Measurements from ENCODE around the gene SMURF1.

The SMURF1 gene

DNA sequence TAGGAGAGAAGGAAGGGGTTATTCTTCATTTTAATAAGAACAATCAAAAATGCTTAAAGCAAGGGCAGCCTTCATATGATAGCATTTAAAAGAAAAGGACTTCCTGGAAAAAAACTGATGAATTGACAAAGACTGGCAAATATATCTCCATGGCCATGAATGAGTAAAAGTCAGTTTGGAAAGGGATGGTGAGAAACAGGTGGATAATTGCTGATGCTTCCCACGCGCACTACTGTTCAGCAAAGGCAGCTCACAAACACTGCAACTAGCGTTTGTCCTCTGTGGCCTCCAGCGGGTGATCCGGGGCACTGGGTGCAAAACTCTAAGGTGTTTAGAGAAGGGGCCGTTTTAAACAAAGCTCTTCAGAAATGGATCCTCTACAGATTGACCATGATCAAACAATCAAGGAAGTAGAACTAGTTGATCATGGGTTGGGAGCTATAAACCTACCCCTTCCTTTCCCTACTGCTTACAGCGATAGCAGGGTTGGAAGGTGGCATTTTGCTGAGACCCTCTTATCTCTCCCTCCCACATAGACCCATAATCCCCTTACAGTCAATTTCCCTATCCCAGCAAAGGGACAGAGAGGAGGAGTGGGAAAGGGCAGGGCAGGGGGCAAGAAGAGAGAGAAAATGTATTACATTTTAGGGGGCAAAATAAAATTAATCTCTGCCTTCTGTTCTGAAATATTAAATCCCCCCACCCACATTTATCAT is 53.8 kb downstream of the SMURF1 start:
- Histone ChIP-seq H3K4me1 (ENCODE audit: insufficient read depth, low read length) (0 out of 2 replicates have a peak, but pooled peaks cover 4% of the 10 kb centered on the region), H3K9me3 (ENCODE audit: control insufficient read depth, insufficient read depth, low read length) (peaks cover 5% of the 10 kb centered on the region; the same call in 1 of the 2 replicates), H3K36me3 (ENCODE audit: insufficient read depth, low read length) (no peaks in the 10 kb centered on the region), H3K9ac (ENCODE audit: low read depth, low read length) (no peak overlapping the region)

GRCh38 chr7:99086944-99087343 is 57.0 kb downstream of the SMURF1 start:
- H3K9ac ChIP-seq (ENCODE audit: low read depth, low read length): no peak overlapping the region
- no peaks in the 10 kb centered on the region for H3K4me1 ChIP-seq (ENCODE audit: insufficient read depth, low read length)
- H3K36me3 ChIP-seq (ENCODE audit: insufficient read depth, low read length): no peaks in the 10 kb centered on the region
- H3K9me3 ChIP-seq (ENCODE audit: control insufficient read depth, insufficient read depth, low read length): peaks cover 5% of the 10 kb centered on the region; the same call in 1 of the 2 replicates

GRCh38 chr7:99086532-99086931 is 57.4 kb downstream of the SMURF1 start:
- Histone ChIP-seq H3K36me3 (ENCODE audit: insufficient read depth, low read length) (no peaks in the 10 kb centered on the region), H3K9ac (ENCODE audit: low read depth, low read length) (no peak overlapping the region), H3K4me1 (ENCODE audit: insufficient read depth, low read length) (no peaks in the 10 kb centered on the region), H3K9me3 (ENCODE audit: control insufficient read depth, insufficient read depth, low read length) (peaks cover 5% of the 10 kb centered on the region; the same call in 1 of the 2 replicates)

GRCh38 chr7:99083733-99084132 is 60.2 kb downstream of the SMURF1 start:
- peaks cover 5% of the 10 kb centered on the region; the same call in 1 of the 2 replicates for H3K9me3 ChIP-seq (ENCODE audit: control insufficient read depth, insufficient read depth, low read length)
- peaks cover 8% of the 10 kb centered on the region; the same call in 1 of the 2 replicates for H3K4me1 ChIP-seq (ENCODE audit: insufficient read depth, low read length)
- no peak overlapping the region for H3K9ac ChIP-seq (ENCODE audit: low read depth, low read length)
- H3K36me3 ChIP-seq (ENCODE audit: insufficient read depth, low read length): no peaks in the 10 kb centered on the region

DNA sequence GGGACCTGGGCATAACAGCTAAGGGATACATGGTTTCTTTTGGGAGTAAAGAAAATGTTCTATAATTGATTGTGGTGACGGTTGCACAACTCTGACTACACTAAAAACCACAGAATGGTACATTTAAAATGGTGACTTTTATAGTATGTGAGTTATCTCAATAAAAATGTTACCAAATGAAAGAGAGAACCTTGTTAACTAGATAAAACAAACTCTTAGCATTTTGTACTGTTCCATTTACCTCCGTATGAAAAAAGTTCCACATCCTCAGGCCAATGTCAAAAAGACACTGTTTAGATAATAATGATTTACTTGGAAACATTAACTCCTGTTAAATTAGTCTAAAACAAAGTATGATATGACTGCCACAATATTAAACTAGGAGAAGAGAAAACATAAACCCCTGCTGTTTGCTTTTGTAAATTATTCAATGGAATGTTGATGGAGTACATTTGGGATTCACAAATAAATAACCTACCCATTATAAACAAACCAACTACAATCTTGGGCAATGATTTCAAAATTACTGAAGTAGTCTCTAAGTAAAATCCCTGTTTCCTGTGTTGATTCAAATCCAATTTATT is 60.7 kb downstream of the SMURF1 start:
- peaks cover 10% of the 10 kb centered on the region; the same call in 1 of the 2 replicates for H3K4me1 ChIP-seq (ENCODE audit: insufficient read depth, low read length)
- H3K9ac ChIP-seq (ENCODE audit: low read depth, low read length): no peak overlapping the region
- H3K36me3 ChIP-seq (ENCODE audit: insufficient read depth, low read length): no peaks in the 10 kb centered on the region
- peaks cover 5% of the 10 kb centered on the region; the same call in 1 of the 2 replicates for H3K9me3 ChIP-seq (ENCODE audit: control insufficient read depth, insufficient read depth, low read length)

GRCh38 chr7:99080679-99081078 is 63.2 kb downstream of the SMURF1 start:
- Histone ChIP-seq H3K4me1 (ENCODE audit: insufficient read depth, low read length) (peaks cover 10% of the 10 kb centered on the region; the same call in 1 of the 2 replicates), H3K9me3 (ENCODE audit: control insufficient read depth, insufficient read depth, low read length) (no peaks in the 10 kb centered on the region), H3K36me3 (ENCODE audit: insufficient read depth, low read length) (no peaks in the 10 kb centered on the region), H3K9ac (ENCODE audit: low read depth, low read length) (no peak overlapping the region)

DNA sequence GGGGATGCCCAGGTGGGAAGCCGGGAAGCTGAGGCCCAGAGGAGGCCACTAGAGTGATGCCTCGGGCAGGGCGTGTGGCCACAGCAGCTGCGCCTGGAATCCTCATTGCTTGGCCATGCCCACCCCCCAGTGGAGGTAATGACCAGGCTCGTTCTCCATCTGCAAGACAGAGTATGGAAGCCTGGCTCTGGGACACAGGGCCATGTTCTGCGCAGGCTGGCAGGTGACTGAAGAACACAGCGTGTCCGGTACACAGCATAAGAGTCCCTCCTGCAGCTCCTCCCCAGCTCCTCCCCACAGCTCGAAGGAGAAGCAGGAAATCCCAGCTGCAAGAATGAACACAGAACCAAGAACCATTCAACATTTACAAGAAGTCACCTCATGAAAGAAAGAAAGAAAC is 64.8 kb downstream of the SMURF1 start:
- Histone ChIP-seq H3K9ac (ENCODE audit: low read depth, low read length) (no peak overlapping the region), H3K36me3 (ENCODE audit: insufficient read depth, low read length) (no peaks in the 10 kb centered on the region), H3K4me1 (ENCODE audit: insufficient read depth, low read length) (peaks cover 10% of the 10 kb centered on the region; the same call in 1 of the 2 replicates), H3K9me3 (ENCODE audit: control insufficient read depth, insufficient read depth, low read length) (no peaks in the 10 kb centered on the region)

GRCh38 chr7:99078416-99078815 is 65.5 kb downstream of the SMURF1 start:
- Histone ChIP-seq H3K9ac (ENCODE audit: low read depth, low read length) (no peak overlapping the region), H3K9me3 (ENCODE audit: control insufficient read depth, insufficient read depth, low read length) (no peaks in the 10 kb centered on the region), H3K4me1 (ENCODE audit: insufficient read depth, low read length) (peaks cover 10% of the 10 kb centered on the region; the same call in 1 of the 2 replicates), H3K36me3 (ENCODE audit: insufficient read depth, low read length) (no peaks in the 10 kb centered on the region)

DNA sequence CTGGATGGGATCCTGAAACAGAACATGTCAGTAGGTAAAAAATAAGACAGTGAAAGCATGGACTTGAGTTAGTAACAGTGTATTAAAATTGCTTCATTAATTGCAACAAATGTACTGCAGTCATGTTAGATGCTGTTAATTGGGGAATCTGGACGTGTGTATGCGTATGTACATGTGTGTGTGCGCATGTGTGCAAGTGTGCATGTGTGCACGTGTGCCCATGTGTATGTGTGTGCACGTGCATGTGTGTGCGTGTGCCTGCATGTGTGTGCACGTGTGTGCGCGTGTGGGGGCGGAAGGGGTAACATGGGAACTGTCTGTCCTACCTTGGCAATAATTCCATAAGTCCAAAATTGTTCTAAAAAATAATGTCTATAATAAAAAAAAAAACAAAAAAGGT is 67.3 kb downstream of the SMURF1 start:
- H3K4me1 ChIP-seq (ENCODE audit: insufficient read depth, low read length): peaks cover 10% of the 10 kb centered on the region; the same call in 1 of the 2 replicates

DNA sequence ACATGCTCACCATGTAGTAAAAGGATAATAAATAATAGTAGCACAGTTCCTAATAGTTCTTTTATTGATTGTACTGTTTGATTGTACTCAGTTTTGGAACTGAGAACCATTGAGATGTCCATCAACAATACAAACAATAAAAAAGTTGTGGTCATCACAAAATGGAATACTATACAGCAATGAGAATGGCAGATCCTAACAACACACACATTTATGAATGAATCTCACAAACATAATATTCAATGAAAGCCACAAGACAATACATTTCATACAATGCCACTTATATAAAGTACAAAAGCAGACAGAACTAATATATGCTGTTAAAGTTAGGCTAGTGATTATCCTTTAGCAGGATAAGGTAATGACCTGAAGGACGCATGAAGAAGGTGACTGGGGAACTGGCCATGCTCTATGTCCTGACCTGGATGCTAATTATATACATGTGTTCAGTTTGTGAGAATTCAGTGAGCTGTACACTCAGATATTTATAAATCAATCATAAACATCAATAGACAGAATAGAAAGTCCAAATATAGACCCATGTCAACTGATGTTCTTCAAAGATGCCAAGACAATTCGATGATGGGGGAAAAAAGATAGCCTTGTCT is 70.0 kb downstream of the SMURF1 start:
- Histone ChIP-seq H3K9ac (ENCODE audit: low read depth, low read length) (no peak overlapping the region), H3K36me3 (ENCODE audit: insufficient read depth, low read length) (no peaks in the 10 kb centered on the region), H3K9me3 (ENCODE audit: control insufficient read depth, insufficient read depth, low read length) (no peaks in the 10 kb centered on the region), H3K4me1 (ENCODE audit: insufficient read depth, low read length) (peaks cover 5% of the 10 kb centered on the region; the same call in 1 of the 2 replicates)

More for the DNA sequence above, 67.3 kb downstream of the SMURF1 start:
- H3K9me3 ChIP-seq (ENCODE audit: control insufficient read depth, insufficient read depth, low read length): no peaks in the 10 kb centered on the region
- no peaks in the 10 kb centered on the region for H3K36me3 ChIP-seq (ENCODE audit: insufficient read depth, low read length)
- no peak overlapping the region for H3K9ac ChIP-seq (ENCODE audit: low read depth, low read length)

GRCh38 chr7:99072126-99072525 is 71.8 kb downstream of the SMURF1 start:
- no peak overlapping the region for H3K9ac ChIP-seq (ENCODE audit: low read depth, low read length)
- no peaks in the 10 kb centered on the region for H3K9me3 ChIP-seq (ENCODE audit: control insufficient read depth, insufficient read depth, low read length)
- no peaks in the 10 kb centered on the region for H3K36me3 ChIP-seq (ENCODE audit: insufficient read depth, low read length)
- H3K4me1 ChIP-seq (ENCODE audit: insufficient read depth, low read length): no peaks in the 10 kb centered on the region

DNA sequence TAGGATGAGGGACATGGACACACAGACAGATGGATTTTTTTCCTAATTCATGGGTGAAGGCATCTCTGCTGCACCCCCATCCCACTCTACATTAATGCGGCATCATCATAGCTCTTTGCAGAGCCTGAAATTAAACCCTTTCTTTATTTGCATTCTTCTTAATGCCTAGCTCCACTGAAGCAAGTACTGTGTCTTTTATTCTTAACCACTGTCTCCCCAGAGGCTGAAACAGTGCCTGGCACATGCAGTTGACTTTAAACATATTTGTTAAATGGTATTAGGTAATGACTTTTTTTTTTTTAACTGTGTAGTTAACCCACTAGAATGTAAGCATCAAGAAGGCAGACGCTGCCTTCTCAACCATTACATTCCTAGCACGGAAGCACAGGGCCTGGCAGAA is 73.5 kb downstream of the SMURF1 start:
- Histone ChIP-seq H3K36me3 (ENCODE audit: insufficient read depth, low read length) (no peaks in the 10 kb centered on the region), H3K9me3 (ENCODE audit: control insufficient read depth, insufficient read depth, low read length) (no peaks in the 10 kb centered on the region), H3K4me1 (ENCODE audit: insufficient read depth, low read length) (no peaks in the 10 kb centered on the region), H3K9ac (ENCODE audit: low read depth, low read length) (no peak overlapping the region)

DNA sequence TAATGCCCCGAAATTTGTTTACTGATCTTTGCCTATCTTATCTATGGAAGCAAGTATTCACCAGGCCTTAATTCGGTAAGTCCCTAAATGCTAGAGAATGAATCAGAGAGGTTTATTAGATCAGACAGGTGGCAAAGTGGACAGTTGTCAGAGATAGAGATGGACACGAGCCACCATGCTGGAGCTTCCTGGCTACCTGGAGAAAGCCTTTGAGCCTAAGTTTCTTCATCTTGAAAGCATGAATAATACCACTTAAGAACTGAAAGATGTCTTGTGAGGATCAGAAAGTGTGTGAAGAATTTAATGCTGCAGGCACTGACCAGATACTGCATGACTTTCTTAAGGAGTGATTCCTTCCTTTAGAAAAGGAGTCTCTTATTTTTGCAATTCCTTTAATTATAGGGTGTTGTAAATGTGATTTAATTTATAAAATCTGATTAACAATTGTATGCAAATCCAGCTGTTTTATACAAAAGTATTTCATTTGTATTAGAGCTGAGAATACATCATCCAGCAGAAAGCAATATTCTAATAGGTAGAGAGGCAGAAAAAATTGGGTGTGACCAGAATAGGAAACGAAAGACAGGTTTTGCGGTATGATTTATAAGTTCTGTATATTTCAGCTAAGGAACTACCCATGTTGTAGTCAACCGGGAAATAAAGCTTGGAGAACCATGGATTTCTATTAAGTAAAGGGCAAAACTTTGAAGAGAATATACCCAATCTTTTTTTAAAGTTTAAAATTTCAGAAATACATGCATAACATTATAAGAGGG is 82.7 kb downstream of the SMURF1 start:
- Histone ChIP-seq H3K36me3 (ENCODE audit: insufficient read depth, low read length) (peaks cover under 1% of the 10 kb centered on the region), H3K9me3 (ENCODE audit: control insufficient read depth, insufficient read depth, low read length) (no peaks in the 10 kb centered on the region), H3K4me1 (ENCODE audit: insufficient read depth, low read length) (no peaks in the 10 kb centered on the region), H3K9ac (ENCODE audit: low read depth, low read length) (no peak overlapping the region)

DNA sequence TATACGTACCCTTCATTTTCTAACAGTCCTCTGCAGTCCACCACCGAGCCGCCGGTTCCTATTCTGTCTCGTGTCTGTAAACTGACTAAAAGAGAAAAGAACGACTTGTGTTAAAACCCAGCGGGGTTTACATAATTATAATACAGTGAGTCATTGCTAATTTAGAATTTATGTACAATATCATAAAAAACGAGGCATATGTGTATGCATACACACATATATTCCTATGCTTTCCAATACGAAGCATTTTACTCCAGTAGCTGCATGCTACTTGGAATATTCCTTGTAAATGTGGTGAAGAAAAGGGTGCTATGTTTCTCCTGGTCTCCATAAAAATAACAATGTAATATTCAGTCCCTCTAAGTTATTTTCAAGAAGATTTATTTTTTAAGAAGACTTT is 89.1 kb downstream of the SMURF1 start:
- peaks cover 20% of the 10 kb centered on the region for H3K36me3 ChIP-seq (ENCODE audit: insufficient read depth, low read length)

More for the DNA sequence above, 89.1 kb downstream of the SMURF1 start:
- H3K9me3 ChIP-seq (ENCODE audit: control insufficient read depth, insufficient read depth, low read length): no peaks in the 10 kb centered on the region
- H3K9ac ChIP-seq (ENCODE audit: low read depth, low read length): no peak overlapping the region
- no peaks in the 10 kb centered on the region for H3K4me1 ChIP-seq (ENCODE audit: insufficient read depth, low read length)

Data from ES-I3 (cell line).